Measurements from ENCODE around the gene VAMP3.

GRCh38 chr1:7809742-7810141, 38.6 kb downstream of the VAMP3 start:
- TF ChIP-seq CTCF (IDR thresholded peaks at IDR 0.05) (no peak), EZH2 (IDR thresholded peaks at IDR 0.05; ENCODE audit: borderline replicate concordance, insufficient read depth, low read depth, low read length, poor library complexity, severe bottlenecking) (no peak)
